ENCODE results near the gene OCIAD2. TPM values are rescaled to one million over a fixed set of nuclear protein-coding genes. Genes with fewer than 3 reads are reported as not detected.
"Not testable (repeated sequence)": the region's sequence is repeated elsewhere in the genome, so short reads cannot be mapped to it uniquely, and the experiment has no call there.

Gene OCIAD2
- total RNA-seq, 4 donors from 2014 or later, result 1.3 to 7.7 (median 2.4) TPM

DNA sequence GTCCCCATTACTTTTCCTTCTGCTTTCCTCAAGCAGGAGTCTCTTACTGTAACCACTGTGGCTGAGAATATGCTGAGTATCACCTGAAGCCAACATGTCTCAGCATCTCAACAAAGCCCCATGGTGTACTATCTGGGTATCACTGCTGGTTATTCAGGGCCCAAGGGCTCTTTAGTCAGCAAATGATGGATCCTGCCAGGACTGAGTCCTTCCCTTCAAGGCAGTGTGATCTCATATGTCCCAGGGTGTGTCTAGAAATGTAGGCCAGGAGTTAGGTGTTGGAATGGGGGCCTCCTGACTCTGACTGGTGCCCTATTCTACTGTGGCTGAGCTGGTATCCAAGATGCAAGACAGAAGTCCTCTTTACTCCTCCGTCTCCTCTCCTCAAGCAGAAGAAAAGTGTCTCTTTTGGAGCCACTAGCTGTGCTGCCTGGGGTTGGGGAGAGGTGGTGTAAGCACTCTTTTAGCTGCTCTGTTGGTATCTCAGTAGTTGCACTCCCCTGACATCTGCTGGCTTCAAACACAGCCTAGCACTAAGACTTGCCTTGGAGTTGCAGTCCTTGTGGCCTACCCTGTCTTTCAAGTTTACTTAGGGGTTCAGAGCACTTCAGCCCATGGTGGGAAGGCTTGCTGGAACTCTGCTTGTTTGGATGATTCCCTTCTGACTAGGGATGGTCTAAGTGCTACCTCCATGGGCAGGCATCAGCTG is 28.6 kb downstream of the OCIAD2 start:
- Histone ChIP-seq H3K4me1 (no peaks in the 10 kb centered on the region), H3K27ac (no peak overlapping the region), H3K4me3 (no peak overlapping the region), H3K36me3 (no peaks in the 10 kb centered on the region), H3K9me3 (no peaks in the 10 kb centered on the region), H3K27me3 (no peaks in the 10 kb centered on the region)
- ATAC-seq (no peak), DNase-seq (no peak)
- no peak for TF ChIP-seq POLR2A (IDR thresholded peaks at IDR 0.05)
- TF ChIP-seq, protein P1, sequence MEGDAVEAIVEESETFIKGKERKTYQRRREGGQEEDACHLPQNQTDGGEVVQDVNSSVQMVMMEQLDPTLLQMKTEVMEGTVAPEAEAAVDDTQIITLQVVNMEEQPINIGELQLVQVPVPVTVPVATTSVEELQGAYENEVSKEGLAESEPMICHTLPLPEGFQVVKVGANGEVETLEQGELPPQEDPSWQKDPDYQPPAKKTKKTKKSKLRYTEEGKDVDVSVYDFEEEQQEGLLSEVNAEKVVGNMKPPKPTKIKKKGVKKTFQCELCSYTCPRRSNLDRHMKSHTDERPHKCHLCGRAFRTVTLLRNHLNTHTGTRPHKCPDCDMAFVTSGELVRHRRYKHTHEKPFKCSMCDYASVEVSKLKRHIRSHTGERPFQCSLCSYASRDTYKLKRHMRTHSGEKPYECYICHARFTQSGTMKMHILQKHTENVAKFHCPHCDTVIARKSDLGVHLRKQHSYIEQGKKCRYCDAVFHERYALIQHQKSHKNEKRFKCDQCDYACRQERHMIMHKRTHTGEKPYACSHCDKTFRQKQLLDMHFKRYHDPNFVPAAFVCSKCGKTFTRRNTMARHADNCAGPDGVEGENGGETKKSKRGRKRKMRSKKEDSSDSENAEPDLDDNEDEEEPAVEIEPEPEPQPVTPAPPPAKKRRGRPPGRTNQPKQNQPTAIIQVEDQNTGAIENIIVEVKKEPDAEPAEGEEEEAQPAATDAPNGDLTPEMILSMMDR (IDR thresholded peaks at IDR 0.05 in 4 of 5, conservative IDR thresholded peaks at IDR 0.05 in 1 of 5), result no peak
- intact Hi-C loops (cut with DNase I; ENCODE audit: low total_unique reads), result no loop called here
- in situ Hi-C loops (cut with MboI; ENCODE audit: low sequenced_read_pairs in 4 of 4), result no loop called here

DNA sequence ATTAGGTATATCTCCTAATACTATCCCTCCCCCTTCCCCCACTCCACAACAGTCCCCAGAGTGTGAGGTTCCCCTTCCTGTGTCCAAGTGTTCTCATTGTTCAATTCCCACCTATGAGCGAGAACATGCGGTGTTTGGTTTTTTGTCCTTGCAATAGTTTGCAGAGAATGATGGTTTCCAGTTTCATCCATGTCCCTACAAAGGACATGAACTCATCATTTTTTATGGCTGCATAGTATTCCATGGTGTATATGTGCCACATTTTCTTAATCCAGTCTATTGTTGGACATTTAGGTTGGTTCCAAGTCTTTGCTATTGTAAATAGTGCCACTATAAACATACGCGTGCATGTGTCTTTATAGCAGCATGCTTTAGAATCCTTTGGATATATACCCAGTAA is 41.9 kb downstream of the OCIAD2 start:
- H3K36me3 ChIP-seq, result peaks cover 0 to 17% of the 10 kb centered on the region in 2 donors
- H3K27ac ChIP-seq; ATAC-seq; H3K4me3 ChIP-seq; DNase-seq; H3K4me1 ChIP-seq; in situ Hi-C loops (cut with MboI; ENCODE audit: low sequenced_read_pairs in 4 of 4); intact Hi-C loops (cut with DNase I; ENCODE audit: low total_unique reads); H3K27me3 ChIP-seq; H3K9me3 ChIP-seq: not testable (repeated sequence)

DNA sequence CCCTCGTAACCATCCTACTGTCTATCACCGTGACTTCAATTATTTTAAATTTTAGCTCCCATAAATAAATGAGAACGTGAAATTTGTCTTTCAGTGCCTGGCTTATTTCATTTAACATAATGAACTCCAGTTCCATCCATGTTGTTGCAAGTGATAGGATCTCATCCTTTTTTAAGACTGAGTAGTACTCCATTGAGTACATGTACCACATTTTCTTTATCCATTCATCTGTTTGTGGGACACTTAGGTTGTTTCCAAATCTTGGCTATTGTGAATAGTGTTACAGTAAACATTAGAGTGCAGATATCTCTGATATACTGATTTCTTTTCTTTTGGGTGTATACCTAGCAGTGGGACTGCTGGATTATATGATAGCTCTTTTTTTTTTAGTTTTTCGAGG is 42.8 kb downstream of the OCIAD2 start:
- Histone ChIP-seq H3K4me1 (no peaks in the 10 kb centered on the region), H3K27ac (no peak overlapping the region), H3K9me3 (no peaks in the 10 kb centered on the region), H3K36me3 (peaks cover 0 to 24% of the 10 kb centered on the region in 2 donors), H3K27me3 (no peaks in the 10 kb centered on the region), H3K4me3 (no peak overlapping the region)
- in situ Hi-C loops (cut with MboI; ENCODE audit: low sequenced_read_pairs in 4 of 4), result no loop called here
- ATAC-seq, result no peak
- no peak for TF ChIP-seq POLR2A (IDR thresholded peaks at IDR 0.05)
- TF ChIP-seq, protein P1 (IDR thresholded peaks at IDR 0.05 in 4 of 5, conservative IDR thresholded peaks at IDR 0.05 in 1 of 5), result no peak
- DNase-seq, result no peak
- intact Hi-C loops (cut with DNase I; ENCODE audit: low total_unique reads), result no loop called here

DNA sequence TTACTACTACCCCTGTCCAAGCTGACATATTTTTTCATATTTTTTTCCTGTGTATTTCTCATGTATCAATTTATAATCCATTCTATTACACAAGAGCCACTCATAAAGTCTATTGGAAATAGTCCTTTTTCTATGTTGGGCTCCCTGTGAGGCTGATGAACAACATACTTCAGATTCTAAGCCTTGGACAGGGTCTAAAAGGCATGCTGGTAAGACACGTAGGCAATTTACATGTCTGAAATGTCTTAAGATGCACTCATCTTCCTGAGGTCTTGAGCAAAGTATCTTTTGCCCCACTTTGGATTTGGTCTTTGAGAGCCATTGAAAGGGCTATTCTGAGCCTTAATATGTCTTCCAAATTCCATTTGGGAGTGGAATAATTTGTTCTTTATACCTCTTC is 43.9 kb downstream of the OCIAD2 start:
- H3K36me3 ChIP-seq, result peaks cover 0 to 30% of the 10 kb centered on the region in 2 donors
- H3K4me3 ChIP-seq, result no peak overlapping the region
- in situ Hi-C loops (cut with MboI; ENCODE audit: low sequenced_read_pairs in 4 of 4) (no loop called here), intact Hi-C loops (cut with DNase I; ENCODE audit: low total_unique reads) (no loop called here)
- no peak for ATAC-seq
- TF ChIP-seq POLR2A (IDR thresholded peaks at IDR 0.05), result no peak
- TF ChIP-seq, protein P1 (IDR thresholded peaks at IDR 0.05 in 4 of 5, conservative IDR thresholded peaks at IDR 0.05 in 1 of 5), result no peak
- no peaks in the 10 kb centered on the region for H3K4me1 ChIP-seq
- no peak for DNase-seq
- no peaks in the 10 kb centered on the region for H3K9me3 ChIP-seq
- no peak overlapping the region for H3K27ac ChIP-seq
- no peaks in the 10 kb centered on the region for H3K27me3 ChIP-seq

DNA sequence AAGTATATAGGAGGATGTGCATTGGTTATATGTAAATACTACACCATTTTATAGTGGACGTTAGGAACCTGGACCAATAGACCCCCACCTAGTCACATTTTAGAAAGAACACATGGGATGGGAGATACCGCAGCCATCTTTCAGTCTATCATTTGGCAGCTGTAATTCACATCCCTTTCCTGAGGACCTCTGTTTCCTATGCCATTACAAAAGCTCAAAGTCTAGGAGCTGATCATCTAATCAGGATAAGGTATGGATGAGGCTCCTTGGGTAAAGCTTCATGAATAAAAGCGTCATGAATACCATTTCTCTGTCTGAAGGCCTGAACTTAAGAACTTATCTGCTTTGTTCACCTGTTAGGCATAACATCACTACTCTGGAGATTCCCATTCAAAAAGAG is 44.5 kb downstream of the OCIAD2 start:
- no peak overlapping the region for H3K4me3 ChIP-seq
- no peak overlapping the region for H3K27ac ChIP-seq
- no peaks in the 10 kb centered on the region for H3K4me1 ChIP-seq
- peaks cover 0 to 30% of the 10 kb centered on the region in 2 donors for H3K36me3 ChIP-seq
- TF ChIP-seq POLR2A (IDR thresholded peaks at IDR 0.05), result no peak
- TF ChIP-seq, protein P1 (IDR thresholded peaks at IDR 0.05 in 4 of 5, conservative IDR thresholded peaks at IDR 0.05 in 1 of 5), result no peak
- ATAC-seq (no peak), DNase-seq (no peak)
- in situ Hi-C loops (cut with MboI; ENCODE audit: low sequenced_read_pairs in 4 of 4), result no loop called here
- no peaks in the 10 kb centered on the region for H3K27me3 ChIP-seq
- intact Hi-C loops (cut with DNase I; ENCODE audit: low total_unique reads), result no loop called here
- H3K9me3 ChIP-seq, result no peaks in the 10 kb centered on the region

Measured in gastrocnemius medialis (tissue), 4 donors.